ENCODE measurements around the gene ZNF609. TPM values are rescaled to one million over a fixed set of nuclear protein-coding genes. Genes with fewer than 3 reads are reported as not detected.

ZNF609 gene
- total RNA-seq = 10 to 100 TPM; 38.7 to 50.6 (median 43.9) TPM

GRCh38 chr15:64460206-64460723 lies at the start of gene ZNF609:
TSS of gene ZNF609 (plus strand) at chr15:64460578. CDS start at chr15:64499420, 38,842 bp downstream.
- ATAC-seq = peak; percentile 87
- TF ChIP-seq POLR2A (IDR thresholded peaks at IDR 0.05) (peak; percentile 55 to 61), POLR2AphosphoS5 (IDR thresholded peaks at IDR 0.05) (peak; percentile 70), EP300 (IDR thresholded peaks at IDR 0.05) (no peak), CTCF (IDR thresholded peaks at IDR 0.05) (peak in 1 of 4 experiments; percentile 7)
- 1 to 3% methylated on average over 5 to 12 of the region's 45 CpGs for WGBS, 2 donors (ENCODE audit: low coverage in 1 of 2)
- peak within 1 kb of the TSS; percentile 87 to 97 (median 93) for H3K27ac ChIP-seq
- H3K9me3 ChIP-seq = no peaks in the 10 kb centered on the region
- H3K4me1 ChIP-seq = peaks cover 36 to 82% (median 42%) of the 10 kb centered on the region in 3 donors
- no peaks in the 10 kb centered on the region for H3K27me3 ChIP-seq
- H3K4me3 ChIP-seq = peak within 1 kb of the TSS; percentile 78 to 96
- no peaks in the 10 kb centered on the region for H3K36me3 ChIP-seq

GRCh38 chr15:64412216-64412615 lies 48.2 kb upstream of the ZNF609 start:
- H3K36me3 ChIP-seq = peaks cover 6 to 92% of the 10 kb centered on the region in 2 donors
- no peak for TF ChIP-seq POLR2A (IDR thresholded peaks at IDR 0.05)
- no peak for TF ChIP-seq POLR2AphosphoS5 (IDR thresholded peaks at IDR 0.05)
- no peak for TF ChIP-seq EP300 (IDR thresholded peaks at IDR 0.05)
- no peak for TF ChIP-seq CTCF (IDR thresholded peaks at IDR 0.05)
- H3K27ac ChIP-seq = no peak overlapping the region
- ATAC-seq = no peak
- H3K9me3 ChIP-seq = no peaks in the 10 kb centered on the region
- WGBS, 2 donors (ENCODE audit: low coverage in 1 of 2) = 85 to 100% methylated on average over 1 to 2 of the region's 2 CpGs
- no peaks in the 10 kb centered on the region for H3K27me3 ChIP-seq
- H3K4me1 ChIP-seq = no peaks in the 10 kb centered on the region
- no peak overlapping the region for H3K4me3 ChIP-seq

GRCh38 chr15:64422697-64423096 lies 37.7 kb upstream of the ZNF609 start:
- no peak for ATAC-seq
- H3K27me3 ChIP-seq = no peaks in the 10 kb centered on the region
- peaks cover 0 to 94% of the 10 kb centered on the region in 2 donors for H3K36me3 ChIP-seq
- H3K4me1 ChIP-seq = peaks cover 0 to 9% (median 0%) of the 10 kb centered on the region in 3 donors
- no peaks in the 10 kb centered on the region for H3K9me3 ChIP-seq
- H3K27ac ChIP-seq = no peak overlapping the region
- TF ChIP-seq EP300 (IDR thresholded peaks at IDR 0.05) (no peak), POLR2AphosphoS5 (IDR thresholded peaks at IDR 0.05) (no peak), POLR2A (IDR thresholded peaks at IDR 0.05) (no peak), CTCF (IDR thresholded peaks at IDR 0.05) (no peak)
- WGBS, 2 donors (ENCODE audit: low coverage in 1 of 2) = 79 to 81% methylated on average over 2 of the region's 2 CpGs
- no peak overlapping the region for H3K4me3 ChIP-seq

- no peaks in the 10 kb centered on the region for H3K9me3 ChIP-seq
- no peaks in the 10 kb centered on the region for H3K27me3 ChIP-seq
- no peak for TF ChIP-seq POLR2A (IDR thresholded peaks at IDR 0.05)
- no peak for TF ChIP-seq CTCF (IDR thresholded peaks at IDR 0.05)
- TF ChIP-seq POLR2AphosphoS5 (IDR thresholded peaks at IDR 0.05) = no peak
- no peak for TF ChIP-seq EP300 (IDR thresholded peaks at IDR 0.05)
- no peak for ATAC-seq
- H3K27ac ChIP-seq = no peak overlapping the region
- 84 to 89% methylated on average over 2 to 6 of the region's 6 CpGs for WGBS, 2 donors (ENCODE audit: low coverage in 1 of 2)
- H3K4me1 ChIP-seq = peaks cover 0 to 9% (median 0%) of the 10 kb centered on the region in 3 donors
- H3K4me3 ChIP-seq = no peak overlapping the region
- H3K36me3 ChIP-seq = peaks cover 0 to 94% of the 10 kb centered on the region in 2 donors
These were observed 36.4 kb upstream of the ZNF609 start for GRCh38 chr15:64423970-64424369.

- WGBS, 2 donors (ENCODE audit: low coverage in 1 of 2) = 63 to 73% methylated on average over 2 to 3 of the region's 3 CpGs
- no peak for ATAC-seq
- no peaks in the 10 kb centered on the region for H3K27me3 ChIP-seq
- H3K36me3 ChIP-seq = peaks cover 0 to 81% of the 10 kb centered on the region in 2 donors
- no peak overlapping the region for H3K27ac ChIP-seq
- TF ChIP-seq POLR2AphosphoS5 (IDR thresholded peaks at IDR 0.05) (no peak), POLR2A (IDR thresholded peaks at IDR 0.05) (no peak), CTCF (IDR thresholded peaks at IDR 0.05) (no peak), EP300 (IDR thresholded peaks at IDR 0.05) (no peak)
- H3K4me1 ChIP-seq = peaks cover 0 to 17% (median 0%) of the 10 kb centered on the region in 3 donors
- H3K9me3 ChIP-seq = no peaks in the 10 kb centered on the region
- no peak overlapping the region for H3K4me3 ChIP-seq
These were observed 35.2 kb upstream of the ZNF609 start for GRCh38 chr15:64425221-64425620.

All from gastroesophageal sphincter (tissue), 4 donors.